Subcutaneous adipose tissue (tissue), 4 donors: ENCODE data around the gene TRMT1. TPM values are rescaled to one million over a fixed set of nuclear protein-coding genes. Genes with fewer than 3 reads are reported as not detected.

ENCODE experiments used
- CTCF ChIP-seq: fragments of 450-650 bp; IDR thresholded peaks from one replicate; pipeline ENCODE4 v1.5.1; 2016; ENCODE audit warnings: low read depth, mild to moderate bottlenecking, control low read depth, antibody characterized with exemption, moderate library complexity
- total RNA-seq, 4 donors: library from RNA; depleted of rRNA; stranded (reverse); fragments of >200 nt; gene quantifications; one replicate each; pipeline ENCODE4 v1.1.0, GENCODE V29; 2016

TRMT1 gene
- total RNA-seq, 4 donors from 2014 or later, result 19.5 to 35.6 (median 27.2) TPM

- TF ChIP-seq CTCF, result no peak
Observed at GRCh38 chr19:13097033-13097462, 19.5 kb downstream of the TRMT1 start.

- TF ChIP-seq CTCF, result no peak
Observed at GRCh38 chr19:13095934-13096927, 20.3 kb downstream of the TRMT1 start.

DNA sequence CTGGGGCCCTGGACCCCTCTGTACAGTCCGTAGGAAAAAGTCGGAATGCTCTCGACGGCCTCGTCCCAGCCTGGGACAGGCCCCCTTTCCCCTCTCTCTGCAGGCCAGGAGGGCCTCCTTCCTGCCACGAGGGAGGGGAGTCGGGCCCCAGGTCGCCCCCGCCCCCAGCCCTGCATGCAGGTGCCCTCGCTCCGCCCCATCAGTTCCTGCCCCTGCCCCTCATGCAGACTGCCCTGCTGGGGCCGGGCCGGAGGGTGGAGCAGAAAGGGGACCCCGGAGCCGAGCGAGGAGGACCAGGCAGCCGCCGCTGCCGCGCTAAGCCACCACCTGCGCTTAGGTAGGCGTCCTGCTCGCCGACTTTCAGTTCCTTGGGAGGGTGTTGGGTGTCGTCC, 21.2 kb downstream of the TRMT1 start:
- TF ChIP-seq CTCF, result no peak

DNA sequence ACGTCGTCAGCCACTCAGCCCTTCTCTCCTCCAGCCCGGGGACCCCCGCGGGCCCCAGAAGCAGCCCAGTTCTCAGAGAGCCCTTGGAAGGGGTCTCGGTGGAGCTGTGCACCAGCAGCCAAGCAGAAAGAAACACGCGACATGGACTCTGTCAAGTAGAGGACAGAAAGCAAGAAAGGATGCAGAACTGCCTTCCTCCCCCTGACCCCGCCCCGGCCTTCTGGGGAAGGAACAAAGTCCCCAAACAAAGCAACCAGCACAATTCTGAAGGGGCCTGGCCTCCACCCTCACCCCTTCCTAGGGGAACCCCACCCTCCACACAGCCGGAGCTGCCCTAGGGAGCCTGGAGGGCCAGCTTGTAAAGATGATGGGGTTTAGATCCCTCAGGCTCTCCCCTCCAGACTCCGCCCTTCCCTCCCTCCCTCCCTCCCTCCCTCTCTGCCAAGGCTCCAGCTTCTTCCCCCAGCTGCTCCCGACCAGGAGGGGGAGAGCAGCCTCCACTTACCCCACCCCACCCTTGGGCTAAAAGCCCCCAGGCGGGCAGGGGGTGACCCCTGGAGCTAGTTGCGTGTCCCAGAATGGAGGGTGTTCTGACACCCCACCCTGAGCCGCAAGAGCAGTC, 21.7 kb downstream of the TRMT1 start:
- TF ChIP-seq CTCF, result no peak

- TF ChIP-seq CTCF, result no peak
Observed at GRCh38 chr19:13094106-13094504, 22.4 kb downstream of the TRMT1 start.

DNA sequence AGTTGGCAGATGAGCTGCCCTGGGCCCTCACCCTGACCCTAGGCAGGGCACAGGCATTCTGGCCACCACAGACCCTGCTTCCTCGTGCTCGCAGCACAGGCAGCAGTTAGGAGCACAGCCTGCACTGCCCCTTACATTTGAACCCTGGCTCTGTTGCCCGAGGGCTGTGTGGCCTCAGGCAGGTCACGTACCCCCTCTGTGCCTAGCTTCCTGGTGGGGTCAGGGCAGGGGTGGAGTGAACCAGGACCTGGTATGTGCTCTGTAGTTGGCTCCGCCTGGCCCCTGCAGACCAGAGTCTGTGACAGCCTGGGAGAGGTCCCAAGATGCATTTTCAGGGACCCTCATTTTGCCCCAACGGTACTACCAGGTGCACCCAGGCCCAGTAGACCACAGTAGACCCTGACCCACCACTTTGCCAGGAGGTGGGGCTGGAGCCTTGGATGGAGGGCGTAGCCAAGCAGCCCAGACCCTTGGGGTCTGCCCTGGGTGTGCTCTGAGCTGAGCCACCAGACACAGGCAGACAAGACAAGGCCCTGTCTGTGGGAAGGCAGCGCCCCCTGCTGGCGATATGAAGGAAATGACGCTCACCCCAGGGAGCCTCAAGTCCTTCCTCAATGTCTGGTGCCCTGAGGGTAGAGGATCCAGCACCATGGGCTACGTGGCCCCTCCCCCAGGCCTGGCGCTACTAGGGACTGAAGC, 23.0 kb downstream of the TRMT1 start:
- no peak for TF ChIP-seq CTCF
